Cortex of kidney (tissue), 1 donor: Measurements from ENCODE around the gene NFKBIB.
"Not testable (repeated sequence)": the region's sequence is repeated elsewhere in the genome, so short reads cannot be mapped to it uniquely, and the experiment has no call there.

ENCODE experiments used
- DNase-seq: peaks from one replicate; lab custom pipeline; 2025; lab: John Stamatoyannopoulos, UW

NFKBIB gene

GRCh38 chr19:38928391-38929001 lies 28.7 kb downstream of the NFKBIB start:
- no peak for DNase-seq

GRCh38 chr19:38929929-38930775 lies 30.4 kb downstream of the NFKBIB start, which contains the start of gene SARS2:
Gene SARS2 (minus strand): TSS chr19:38930763. CDS start chr19:38930736, 27 bp downstream.
- DNase-seq: peak; percentile 96

- DNase-seq: peak; percentile 96
Observed at GRCh38 chr19:38930776-38931520, 31.2 kb downstream of the NFKBIB start, which contains the start of gene MRPS12. Gene MRPS12 (plus strand): TSS chr19:38930944. CDS start chr19:38931295, 351 bp downstream.

- DNase-seq: no peak
Observed at GRCh38 chr19:38931521-38931793, 31.7 kb downstream of the NFKBIB start.

GRCh38 chr19:38932425-38933179 lies 32.8 kb downstream of the NFKBIB start:
- no peak for DNase-seq

- no peak for DNase-seq
Observed at GRCh38 chr19:38933544-38933943, 33.8 kb downstream of the NFKBIB start.

- no peak for DNase-seq
Observed at GRCh38 chr19:38939957-38940356, 40.2 kb downstream of the NFKBIB start.

GRCh38 chr19:38941466-38941865 lies 41.7 kb downstream of the NFKBIB start:
- DNase-seq: not testable (repeated sequence)

GRCh38 chr19:38941979-38942378 lies 42.2 kb downstream of the NFKBIB start:
- DNase-seq: no peak

GRCh38 chr19:38942471-38943181 lies 42.9 kb downstream of the NFKBIB start:
- no peak for DNase-seq

- no peak for DNase-seq
Observed at GRCh38 chr19:38944981-38945506, 45.3 kb downstream of the NFKBIB start.

- DNase-seq: no peak
Observed at GRCh38 chr19:38945562-38946228, 45.9 kb downstream of the NFKBIB start.

GRCh38 chr19:38946229-38947010 lies 46.7 kb downstream of the NFKBIB start:
- DNase-seq: no peak

- no peak for DNase-seq
Observed at GRCh38 chr19:38949580-38950367, 50.0 kb downstream of the NFKBIB start.

GRCh38 chr19:38951187-38951586 lies 51.4 kb downstream of the NFKBIB start:
- no peak for DNase-seq

- no peak for DNase-seq
Observed at GRCh38 chr19:38952395-38953165, 52.8 kb downstream of the NFKBIB start.

GRCh38 chr19:38953677-38954076 lies 53.9 kb downstream of the NFKBIB start:
- DNase-seq: no peak

GRCh38 chr19:38956264-38956663 lies 56.5 kb downstream of the NFKBIB start:
- DNase-seq: no peak
